Measurements from ENCODE around the gene SEC62.

DNA sequence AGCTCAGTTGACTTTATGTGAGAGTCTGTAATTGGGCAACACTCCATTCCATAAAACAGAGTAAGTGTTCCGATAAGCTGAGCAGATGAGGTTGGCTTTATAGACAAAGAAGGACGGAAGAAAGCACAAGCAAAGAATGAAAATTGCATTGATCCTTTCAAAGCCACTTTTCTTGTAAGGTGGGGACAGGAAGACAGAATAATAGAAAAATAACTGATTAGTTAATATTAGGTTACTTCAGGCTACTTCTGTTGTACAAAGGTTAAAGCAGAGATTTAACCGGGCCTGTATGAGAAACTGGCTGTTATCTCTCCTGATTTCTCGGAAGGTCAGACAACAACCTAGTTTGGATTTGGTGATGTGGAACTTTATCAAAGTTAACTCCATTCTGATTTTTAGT, 55.7 kb downstream of the SEC62 start:
- TF ChIP-seq, protein P1, sequence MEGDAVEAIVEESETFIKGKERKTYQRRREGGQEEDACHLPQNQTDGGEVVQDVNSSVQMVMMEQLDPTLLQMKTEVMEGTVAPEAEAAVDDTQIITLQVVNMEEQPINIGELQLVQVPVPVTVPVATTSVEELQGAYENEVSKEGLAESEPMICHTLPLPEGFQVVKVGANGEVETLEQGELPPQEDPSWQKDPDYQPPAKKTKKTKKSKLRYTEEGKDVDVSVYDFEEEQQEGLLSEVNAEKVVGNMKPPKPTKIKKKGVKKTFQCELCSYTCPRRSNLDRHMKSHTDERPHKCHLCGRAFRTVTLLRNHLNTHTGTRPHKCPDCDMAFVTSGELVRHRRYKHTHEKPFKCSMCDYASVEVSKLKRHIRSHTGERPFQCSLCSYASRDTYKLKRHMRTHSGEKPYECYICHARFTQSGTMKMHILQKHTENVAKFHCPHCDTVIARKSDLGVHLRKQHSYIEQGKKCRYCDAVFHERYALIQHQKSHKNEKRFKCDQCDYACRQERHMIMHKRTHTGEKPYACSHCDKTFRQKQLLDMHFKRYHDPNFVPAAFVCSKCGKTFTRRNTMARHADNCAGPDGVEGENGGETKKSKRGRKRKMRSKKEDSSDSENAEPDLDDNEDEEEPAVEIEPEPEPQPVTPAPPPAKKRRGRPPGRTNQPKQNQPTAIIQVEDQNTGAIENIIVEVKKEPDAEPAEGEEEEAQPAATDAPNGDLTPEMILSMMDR (IDR thresholded peaks at IDR 0.05): no peak
- TF ChIP-seq POLR2A (IDR thresholded peaks at IDR 0.05) (no peak), POLR2AphosphoS5 (IDR thresholded peaks at IDR 0.05) (no peak)

Measured in breast epithelium (tissue), 3 donors.